Measurements from ENCODE around the gene MPV17. TPM values are rescaled to one million over a fixed set of nuclear protein-coding genes. Genes with fewer than 3 reads are reported as not detected.

The MPV17 gene
- total and polyA plus RNA-seq, 2 of the 13 experiments (the other 11 are each of a cell fraction or from before 2014, with no cell fraction given): 48.9 to 129 TPM

GRCh38 chr2:27320958-27321543 is 1.8 kb downstream of the MPV17 start (continued):
- TF ChIP-seq ZBTB44 (CRISPR knock-in tag; IDR thresholded peaks at IDR 0.05) (no peak), CBX2 (IDR thresholded peaks at IDR 0.05; ENCODE audit: low read depth, low read length) (no peak), CBX2 (CRISPR knock-in tag; IDR thresholded peaks at IDR 0.05; ENCODE audit: low read depth) (no peak), ZBTB1 (CRISPR knock-in tag; IDR thresholded peaks at IDR 0.05; ENCODE audit: borderline replicate concordance) (no peak), NFE2 (CRISPR knock-in tag; IDR thresholded peaks at IDR 0.05) (no peak), GPBP1L1 (CRISPR knock-in tag; IDR thresholded peaks at IDR 0.05) (no peak), HNRNPLL (IDR thresholded peaks at IDR 0.05; ENCODE audit: low read depth, low read length, poor library complexity, severe bottlenecking) (no peak), ZBTB25 (CRISPR knock-in tag; IDR thresholded peaks at IDR 0.05) (no peak), BORCS8-MEF2B (CRISPR knock-in tag; IDR thresholded peaks at IDR 0.05) (peak; percentile 47; the same call in 1 of the 2 replicates), ZMYM4 (CRISPR knock-in tag; IDR thresholded peaks at IDR 0.05) (peak; percentile 70; the same call in 1 of the 2 replicates), ARID5B (CRISPR knock-in tag; IDR thresholded peaks at IDR 0.05) (peak; percentile 89), BRF2 (CRISPR knock-in tag; IDR thresholded peaks at IDR 0.05) (no peak), HDAC6 (IDR thresholded peaks at IDR 0.05; ENCODE audit: low read depth, low read length) (no peak), ZC3H4 (CRISPR knock-in tag; IDR thresholded peaks at IDR 0.05; ENCODE audit: borderline replicate concordance) (peak; percentile 27; the same call in 1 of the 2 replicates), ZC3H13 (CRISPR knock-in tag; IDR thresholded peaks at IDR 0.05) (no peak), ZNF749 (CRISPR knock-in tag; IDR thresholded peaks at IDR 0.05; ENCODE audit: borderline replicate concordance) (no peak), HHEX (CRISPR knock-in tag; IDR thresholded peaks at IDR 0.05) (no peak)

Measured in HepG2 (cell line).